Esophagus squamous epithelium (tissue), 5 donors: ENCODE data around the gene RGPD3. TPM values are rescaled to one million over a fixed set of nuclear protein-coding genes. Genes with fewer than 3 reads are reported as not detected.

Source experiments
- DNase-seq: peaks from one replicate; lab custom pipeline; 2025; lab: John Stamatoyannopoulos, UW
- H3K27ac ChIP-seq, 4 donors: fragments of 200-600 bp; sonication (generic); one replicate each; pipeline ENCODE4 v1.5.1; 2016 to 2019; ENCODE audit warnings: mild to moderate bottlenecking in 1 of 4
- H3K27me3 ChIP-seq, 4 donors: fragments of 200-600 bp; sonication (generic); 1 replicate in 3 of 4; 2 replicates in 1 of 4; pipeline versions ENCODE4 v1.5.1 to v1.6.0; 2017 to 2021; ENCODE audit warnings: antibody characterized with exemption in 1 of 4
- H3K36me3 ChIP-seq, 3 donors: fragments of 200-600 bp; sonication (generic); one replicate each; pipeline ENCODE4 v1.5.1; 2016 to 2019
- H3K4me1 ChIP-seq, 3 donors: fragments of 200-600 bp; sonication (generic); one replicate each; pipeline ENCODE4 v1.5.1; 2017 to 2019
- H3K4me3 ChIP-seq, 4 donors: fragments of 200-600 bp; sonication (generic); 1 replicate in 3 of 4; 2 replicates in 1 of 4; pipeline ENCODE4 v1.5.1; 2016 to 2019; ENCODE audit warnings: mild to moderate bottlenecking in 2 of 4, moderate library complexity in 1 of 4
- H3K9me3 ChIP-seq, 3 donors: fragments of 200-600 bp; sonication (generic); one replicate each; pipeline ENCODE4 v1.5.1; 2016 to 2019
- CTCF ChIP-seq, 6 experiments: fragments of 450-650 bp in 4 of 6; fragments of 200-600 bp in 2 of 6; sonication (generic) in 2 of 6; IDR thresholded peaks; one replicate each; pipeline ENCODE4 v1.5.1; 2016 to 2019; ENCODE audit warnings: antibody characterized with exemption in 6 of 6, mild to moderate bottlenecking in 4 of 6, moderate library complexity in 4 of 6
- POLR2A ChIP-seq, 4 donors: fragments of 450-650 bp; IDR thresholded peaks; one replicate each; pipeline ENCODE4 v1.6.1; 2017; ENCODE audit warnings: antibody characterized with exemption in 4 of 4, mild to moderate bottlenecking in 4 of 4, moderate library complexity in 3 of 4
- WGBS, 2 donors: methylation state at CpG; one replicate each; pipeline ENCODE4 v1.1.5; 2018; 5-methylcytosine and 5-hydroxymethylcytosine counted together
- intact Hi-C: fragments of 100-400 bp; cut with DNase I; formaldehyde crosslinking; loops from one replicate; pipeline ENCODE4 v1.15.0; 2022
- total RNA-seq, 4 donors: library from RNA; depleted of rRNA; stranded (reverse); fragments of >200 nt; gene quantifications; one replicate each; pipeline ENCODE4 v1.1.0, GENCODE V29; 2016
- donor health status: DM: yes; HTN: yes; CAD: no.

The RGPD3 gene
- total RNA-seq, 4 donors from 2014 or later: 0.18 to 0.49 (median 0.23) TPM

GRCh38 chr2:106366204-106366885, 101.9 kb downstream of the RGPD3 start:
- Histone ChIP-seq H3K4me3 (no peak overlapping the region), H3K27ac (no peak overlapping the region), H3K4me1 (no peaks in the 10 kb centered on the region), H3K36me3 (no peaks in the 10 kb centered on the region), H3K9me3 (no peaks in the 10 kb centered on the region), H3K27me3 (no peaks in the 10 kb centered on the region)
- TF ChIP-seq POLR2A (IDR thresholded peaks at IDR 0.05) (no peak), CTCF (IDR thresholded peaks at IDR 0.05) (no peak)
- WGBS, 2 donors: 74 to 79% methylated on average over 10 to 11 of the region's 12 CpGs
- no peak for DNase-seq
- intact Hi-C loops: no loop called here

GRCh38 chr2:106363791-106364190, 104.4 kb downstream of the RGPD3 start:
- no peaks in the 10 kb centered on the region for H3K27me3 ChIP-seq
- no peaks in the 10 kb centered on the region for H3K9me3 ChIP-seq
- no peaks in the 10 kb centered on the region for H3K36me3 ChIP-seq
- intact Hi-C loops: no loop called here
- H3K4me3 ChIP-seq: no peak overlapping the region
- TF ChIP-seq POLR2A (IDR thresholded peaks at IDR 0.05) (no peak), CTCF (IDR thresholded peaks at IDR 0.05) (no peak)
- WGBS, 2 donors: 91% methylated on average over 2 of the region's 2 CpGs; no CpG with 5 or more reads in 1 of the 2 donors
- no peak overlapping the region for H3K27ac ChIP-seq
- no peak for DNase-seq
- no peaks in the 10 kb centered on the region for H3K4me1 ChIP-seq

GRCh38 chr2:106362789-106363188, 105.4 kb downstream of the RGPD3 start:
- no peak for TF ChIP-seq CTCF (IDR thresholded peaks at IDR 0.05)
- no peak for TF ChIP-seq POLR2A (IDR thresholded peaks at IDR 0.05)
- no peak overlapping the region for H3K27ac ChIP-seq
- no peak for DNase-seq
- intact Hi-C loops: no loop called here
- 0% methylated on average over 1 of the region's 1 CpG for WGBS, 2 donors
- no peaks in the 10 kb centered on the region for H3K4me1 ChIP-seq
- H3K4me3 ChIP-seq: no peak overlapping the region
- no peaks in the 10 kb centered on the region for H3K36me3 ChIP-seq
- no peaks in the 10 kb centered on the region for H3K27me3 ChIP-seq
- no peaks in the 10 kb centered on the region for H3K9me3 ChIP-seq

GRCh38 chr2:106359512-106359911, 108.7 kb downstream of the RGPD3 start:
- no peak overlapping the region for H3K27ac ChIP-seq
- intact Hi-C loops: no loop called here
- no peaks in the 10 kb centered on the region for H3K36me3 ChIP-seq
- no peaks in the 10 kb centered on the region for H3K27me3 ChIP-seq
- DNase-seq: no peak
- no peaks in the 10 kb centered on the region for H3K9me3 ChIP-seq
- 89 to 96% methylated on average over 5 to 6 of the region's 7 CpGs for WGBS, 2 donors
- no peak for TF ChIP-seq CTCF (IDR thresholded peaks at IDR 0.05)
- no peak for TF ChIP-seq POLR2A (IDR thresholded peaks at IDR 0.05)
- peaks cover 0 to 6% (median 0%) of the 10 kb centered on the region in 3 donors for H3K4me1 ChIP-seq
- H3K4me3 ChIP-seq: no peak overlapping the region

GRCh38 chr2:106358521-106358920, 109.7 kb downstream of the RGPD3 start:
- H3K4me1 ChIP-seq: peaks cover 0 to 6% (median 0%) of the 10 kb centered on the region in 3 donors
- no peak overlapping the region for H3K4me3 ChIP-seq
- DNase-seq: no peak
- H3K27ac ChIP-seq: no peak overlapping the region
- WGBS, 2 donors: 44 to 52% methylated on average over 6 of the region's 6 CpGs
- H3K27me3 ChIP-seq: no peaks in the 10 kb centered on the region
- no peaks in the 10 kb centered on the region for H3K36me3 ChIP-seq
- no peaks in the 10 kb centered on the region for H3K9me3 ChIP-seq
- TF ChIP-seq POLR2A (IDR thresholded peaks at IDR 0.05): no peak
- no peak for TF ChIP-seq CTCF (IDR thresholded peaks at IDR 0.05)
- intact Hi-C loops: no loop called here
